Measurements from ENCODE around the gene ZNF827.

ZNF827 gene

GRCh38 chr4:145976680-145977079 is 38.1 kb upstream of the ZNF827 start:
- no peak for TF ChIP-seq TCF12 (IDR thresholded peaks at IDR 0.05; ENCODE audit: low read depth)
- TF ChIP-seq CEBPB (IDR thresholded peaks at IDR 0.05): no peak
- no peak for TF ChIP-seq NFIC (IDR thresholded peaks at IDR 0.05)
- TF ChIP-seq CREB1 (IDR thresholded peaks at IDR 0.05; ENCODE audit: low read depth): no peak
- no peak for TF ChIP-seq FOXM1 (IDR thresholded peaks at IDR 0.05; ENCODE audit: borderline replicate concordance, low read depth)
- TF ChIP-seq TEAD4 (IDR thresholded peaks at IDR 0.05): no peak
- TF ChIP-seq REST (IDR thresholded peaks at IDR 0.05; ENCODE audit: low read depth): no peak
- no peak for TF ChIP-seq EGR1 (IDR thresholded peaks at IDR 0.05)
- no peak for TF ChIP-seq USF1 (IDR thresholded peaks at IDR 0.05)
- TF ChIP-seq MAX (IDR thresholded peaks at IDR 0.05): no peak
- TF ChIP-seq TAF1 (IDR thresholded peaks at IDR 0.05; ENCODE audit: low read depth): no peak
- TF ChIP-seq RAD21 (IDR thresholded peaks at IDR 0.05; ENCODE audit: low read depth): no peak
- no peak for TF ChIP-seq YY1 (IDR thresholded peaks at IDR 0.05; ENCODE audit: low read depth)
- no peak for TF ChIP-seq ZBTB7A (IDR thresholded peaks at IDR 0.05; ENCODE audit: low read depth)
- TF ChIP-seq EP300 (IDR thresholded peaks at IDR 0.05; ENCODE audit: borderline replicate concordance): no peak

GRCh38 chr4:145960012-145960411 is 21.4 kb upstream of the ZNF827 start:
- TF ChIP-seq REST (IDR thresholded peaks at IDR 0.05; ENCODE audit: low read depth) (no peak), TEAD4 (IDR thresholded peaks at IDR 0.05) (no peak), CREB1 (IDR thresholded peaks at IDR 0.05; ENCODE audit: low read depth) (no peak), RAD21 (IDR thresholded peaks at IDR 0.05; ENCODE audit: low read depth) (no peak), TCF12 (IDR thresholded peaks at IDR 0.05; ENCODE audit: low read depth) (no peak), EGR1 (IDR thresholded peaks at IDR 0.05) (no peak), ZBTB7A (IDR thresholded peaks at IDR 0.05; ENCODE audit: low read depth) (no peak), CEBPB (IDR thresholded peaks at IDR 0.05) (no peak), NFIC (IDR thresholded peaks at IDR 0.05) (no peak), TAF1 (IDR thresholded peaks at IDR 0.05; ENCODE audit: low read depth) (no peak), EP300 (IDR thresholded peaks at IDR 0.05; ENCODE audit: borderline replicate concordance) (no peak), YY1 (IDR thresholded peaks at IDR 0.05; ENCODE audit: low read depth) (no peak), USF1 (IDR thresholded peaks at IDR 0.05) (no peak), FOXM1 (IDR thresholded peaks at IDR 0.05; ENCODE audit: borderline replicate concordance, low read depth) (no peak), MAX (IDR thresholded peaks at IDR 0.05) (no peak)

GRCh38 chr4:145957302-145957701 is 18.7 kb upstream of the ZNF827 start:
- TF ChIP-seq CREB1 (IDR thresholded peaks at IDR 0.05; ENCODE audit: low read depth): no peak
- TF ChIP-seq EP300 (IDR thresholded peaks at IDR 0.05; ENCODE audit: borderline replicate concordance): no peak
- TF ChIP-seq TAF1 (IDR thresholded peaks at IDR 0.05; ENCODE audit: low read depth): no peak
- no peak for TF ChIP-seq CEBPB (IDR thresholded peaks at IDR 0.05)
- no peak for TF ChIP-seq TCF12 (IDR thresholded peaks at IDR 0.05; ENCODE audit: low read depth)
- no peak for TF ChIP-seq MAX (IDR thresholded peaks at IDR 0.05)
- no peak for TF ChIP-seq RAD21 (IDR thresholded peaks at IDR 0.05; ENCODE audit: low read depth)
- no peak for TF ChIP-seq EGR1 (IDR thresholded peaks at IDR 0.05)
- TF ChIP-seq USF1 (IDR thresholded peaks at IDR 0.05): no peak
- no peak for TF ChIP-seq FOXM1 (IDR thresholded peaks at IDR 0.05; ENCODE audit: borderline replicate concordance, low read depth)
- TF ChIP-seq NFIC (IDR thresholded peaks at IDR 0.05): no peak
- TF ChIP-seq YY1 (IDR thresholded peaks at IDR 0.05; ENCODE audit: low read depth): no peak
- TF ChIP-seq TEAD4 (IDR thresholded peaks at IDR 0.05): no peak
- no peak for TF ChIP-seq REST (IDR thresholded peaks at IDR 0.05; ENCODE audit: low read depth)
